ENCODE results near the gene NBL1. TPM values are rescaled to one million over a fixed set of nuclear protein-coding genes. Genes with fewer than 3 reads are reported as not detected.
A peak's percentile ranks its signal among the peaks of the same experiment; 100 is the strongest.

Gene NBL1
- total and polyA plus RNA-seq, 2 experiments from 2014 or later = 6.1 to 10.6 TPM

DNA sequence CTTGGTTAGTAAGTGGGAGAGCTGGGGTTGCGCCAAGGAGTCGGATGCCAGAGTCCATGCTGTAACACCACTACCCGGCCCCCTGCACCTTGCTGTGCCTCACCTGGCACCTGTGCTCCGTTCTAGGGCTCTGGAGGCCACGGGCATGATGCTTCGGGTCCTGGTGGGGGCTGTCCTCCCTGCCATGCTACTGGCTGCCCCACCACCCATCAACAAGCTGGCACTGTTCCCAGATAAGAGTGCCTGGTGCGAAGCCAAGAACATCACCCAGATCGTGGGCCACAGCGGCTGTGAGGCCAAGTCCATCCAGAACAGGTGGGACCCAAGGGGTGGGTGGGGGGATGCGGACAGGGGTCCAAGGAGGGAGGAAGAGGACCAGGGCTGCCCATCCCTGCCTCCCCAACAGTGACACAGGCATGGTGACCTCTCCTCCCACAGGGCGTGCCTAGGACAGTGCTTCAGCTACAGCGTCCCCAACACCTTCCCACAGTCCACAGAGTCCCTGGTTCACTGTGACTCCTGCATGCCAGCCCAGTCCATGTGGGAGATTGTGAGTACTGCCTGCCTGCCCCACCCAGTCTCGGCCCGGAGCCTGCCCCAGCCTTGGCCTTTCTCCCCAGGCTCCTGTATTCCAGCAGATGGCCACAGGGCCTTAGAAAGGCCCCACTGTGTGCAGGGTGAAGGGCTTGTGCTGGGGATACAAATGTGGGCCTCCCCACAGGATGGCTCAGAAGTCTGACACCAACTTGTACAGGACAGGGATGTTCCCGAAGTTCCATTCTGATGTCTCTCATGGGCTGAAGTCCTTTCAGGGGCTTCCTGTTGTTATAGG lies 11.0 kb downstream of the NBL1 start:
- H3K9me2 ChIP-seq (ENCODE audit: insufficient read depth) = no peaks in the 10 kb centered on the region
- no peaks in the 10 kb centered on the region for H3K27me3 ChIP-seq (ENCODE audit: insufficient read depth)
- H3F3A ChIP-seq (replicated peaks; ENCODE audit: low read depth) = peaks cover 12% of the 10 kb centered on the region
- no peaks in the 10 kb centered on the region; the same call in 2 of the 3 replicates for H3K36me3 Mint-ChIP-seq (ENCODE audit: low read depth)
- no peak overlapping the region for H2AFZ ChIP-seq
- H3K4me1 ChIP-seq (ENCODE audit: insufficient read depth) = 0 out of 2 replicates have a peak, but pooled peaks cover 6% of the 10 kb centered on the region
- H3K36me3 ChIP-seq (ENCODE audit: insufficient read depth) = no peaks in the 10 kb centered on the region
- peak overlapping the region; percentile 95; the same call in 1 of the 2 replicates for H3K27ac ChIP-seq (ENCODE audit: low read depth)
- H3K27me3 Mint-ChIP-seq (ENCODE audit: insufficient read depth, low read depth, poor library complexity) = peaks cover 16% of the 10 kb centered on the region
- H3K27ac Mint-ChIP-seq = no peak overlapping the region
- no peaks in the 10 kb centered on the region for H3K79me2 ChIP-seq (replicated peaks; ENCODE audit: insufficient read depth)
- TF ChIP-seq REST (IDR thresholded peaks at IDR 0.05; ENCODE audit: unreplicated experiment) (no peak), CREB1 (CRISPR knock-in tag; IDR thresholded peaks at IDR 0.05; ENCODE audit: low read depth) (no peak), ZNF114 (CRISPR knock-in tag; IDR thresholded peaks at IDR 0.05) (no peak), CTCF (conservative IDR thresholded peaks at IDR 0.05; ENCODE audit: low read depth in 2 of 2) (no peak), POLR2AphosphoS5 (IDR thresholded peaks at IDR 0.05; ENCODE audit: low read depth) (no peak), STAT1 (IDR thresholded peaks at IDR 0.05; ENCODE audit: unreplicated experiment) (no peak), ZNF331 (CRISPR knock-in tag; IDR thresholded peaks at IDR 0.05; ENCODE audit: low read depth) (no peak), NANOG (IDR thresholded peaks at IDR 0.05; ENCODE audit: borderline replicate concordance) (no peak)
- TF ChIP-seq, protein P1, sequence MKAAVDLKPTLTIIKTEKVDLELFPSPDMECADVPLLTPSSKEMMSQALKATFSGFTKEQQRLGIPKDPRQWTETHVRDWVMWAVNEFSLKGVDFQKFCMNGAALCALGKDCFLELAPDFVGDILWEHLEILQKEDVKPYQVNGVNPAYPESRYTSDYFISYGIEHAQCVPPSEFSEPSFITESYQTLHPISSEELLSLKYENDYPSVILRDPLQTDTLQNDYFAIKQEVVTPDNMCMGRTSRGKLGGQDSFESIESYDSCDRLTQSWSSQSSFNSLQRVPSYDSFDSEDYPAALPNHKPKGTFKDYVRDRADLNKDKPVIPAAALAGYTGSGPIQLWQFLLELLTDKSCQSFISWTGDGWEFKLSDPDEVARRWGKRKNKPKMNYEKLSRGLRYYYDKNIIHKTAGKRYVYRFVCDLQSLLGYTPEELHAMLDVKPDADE (IDR thresholded peaks at IDR 0.05) = no peak
- TF ChIP-seq, protein P2, sequence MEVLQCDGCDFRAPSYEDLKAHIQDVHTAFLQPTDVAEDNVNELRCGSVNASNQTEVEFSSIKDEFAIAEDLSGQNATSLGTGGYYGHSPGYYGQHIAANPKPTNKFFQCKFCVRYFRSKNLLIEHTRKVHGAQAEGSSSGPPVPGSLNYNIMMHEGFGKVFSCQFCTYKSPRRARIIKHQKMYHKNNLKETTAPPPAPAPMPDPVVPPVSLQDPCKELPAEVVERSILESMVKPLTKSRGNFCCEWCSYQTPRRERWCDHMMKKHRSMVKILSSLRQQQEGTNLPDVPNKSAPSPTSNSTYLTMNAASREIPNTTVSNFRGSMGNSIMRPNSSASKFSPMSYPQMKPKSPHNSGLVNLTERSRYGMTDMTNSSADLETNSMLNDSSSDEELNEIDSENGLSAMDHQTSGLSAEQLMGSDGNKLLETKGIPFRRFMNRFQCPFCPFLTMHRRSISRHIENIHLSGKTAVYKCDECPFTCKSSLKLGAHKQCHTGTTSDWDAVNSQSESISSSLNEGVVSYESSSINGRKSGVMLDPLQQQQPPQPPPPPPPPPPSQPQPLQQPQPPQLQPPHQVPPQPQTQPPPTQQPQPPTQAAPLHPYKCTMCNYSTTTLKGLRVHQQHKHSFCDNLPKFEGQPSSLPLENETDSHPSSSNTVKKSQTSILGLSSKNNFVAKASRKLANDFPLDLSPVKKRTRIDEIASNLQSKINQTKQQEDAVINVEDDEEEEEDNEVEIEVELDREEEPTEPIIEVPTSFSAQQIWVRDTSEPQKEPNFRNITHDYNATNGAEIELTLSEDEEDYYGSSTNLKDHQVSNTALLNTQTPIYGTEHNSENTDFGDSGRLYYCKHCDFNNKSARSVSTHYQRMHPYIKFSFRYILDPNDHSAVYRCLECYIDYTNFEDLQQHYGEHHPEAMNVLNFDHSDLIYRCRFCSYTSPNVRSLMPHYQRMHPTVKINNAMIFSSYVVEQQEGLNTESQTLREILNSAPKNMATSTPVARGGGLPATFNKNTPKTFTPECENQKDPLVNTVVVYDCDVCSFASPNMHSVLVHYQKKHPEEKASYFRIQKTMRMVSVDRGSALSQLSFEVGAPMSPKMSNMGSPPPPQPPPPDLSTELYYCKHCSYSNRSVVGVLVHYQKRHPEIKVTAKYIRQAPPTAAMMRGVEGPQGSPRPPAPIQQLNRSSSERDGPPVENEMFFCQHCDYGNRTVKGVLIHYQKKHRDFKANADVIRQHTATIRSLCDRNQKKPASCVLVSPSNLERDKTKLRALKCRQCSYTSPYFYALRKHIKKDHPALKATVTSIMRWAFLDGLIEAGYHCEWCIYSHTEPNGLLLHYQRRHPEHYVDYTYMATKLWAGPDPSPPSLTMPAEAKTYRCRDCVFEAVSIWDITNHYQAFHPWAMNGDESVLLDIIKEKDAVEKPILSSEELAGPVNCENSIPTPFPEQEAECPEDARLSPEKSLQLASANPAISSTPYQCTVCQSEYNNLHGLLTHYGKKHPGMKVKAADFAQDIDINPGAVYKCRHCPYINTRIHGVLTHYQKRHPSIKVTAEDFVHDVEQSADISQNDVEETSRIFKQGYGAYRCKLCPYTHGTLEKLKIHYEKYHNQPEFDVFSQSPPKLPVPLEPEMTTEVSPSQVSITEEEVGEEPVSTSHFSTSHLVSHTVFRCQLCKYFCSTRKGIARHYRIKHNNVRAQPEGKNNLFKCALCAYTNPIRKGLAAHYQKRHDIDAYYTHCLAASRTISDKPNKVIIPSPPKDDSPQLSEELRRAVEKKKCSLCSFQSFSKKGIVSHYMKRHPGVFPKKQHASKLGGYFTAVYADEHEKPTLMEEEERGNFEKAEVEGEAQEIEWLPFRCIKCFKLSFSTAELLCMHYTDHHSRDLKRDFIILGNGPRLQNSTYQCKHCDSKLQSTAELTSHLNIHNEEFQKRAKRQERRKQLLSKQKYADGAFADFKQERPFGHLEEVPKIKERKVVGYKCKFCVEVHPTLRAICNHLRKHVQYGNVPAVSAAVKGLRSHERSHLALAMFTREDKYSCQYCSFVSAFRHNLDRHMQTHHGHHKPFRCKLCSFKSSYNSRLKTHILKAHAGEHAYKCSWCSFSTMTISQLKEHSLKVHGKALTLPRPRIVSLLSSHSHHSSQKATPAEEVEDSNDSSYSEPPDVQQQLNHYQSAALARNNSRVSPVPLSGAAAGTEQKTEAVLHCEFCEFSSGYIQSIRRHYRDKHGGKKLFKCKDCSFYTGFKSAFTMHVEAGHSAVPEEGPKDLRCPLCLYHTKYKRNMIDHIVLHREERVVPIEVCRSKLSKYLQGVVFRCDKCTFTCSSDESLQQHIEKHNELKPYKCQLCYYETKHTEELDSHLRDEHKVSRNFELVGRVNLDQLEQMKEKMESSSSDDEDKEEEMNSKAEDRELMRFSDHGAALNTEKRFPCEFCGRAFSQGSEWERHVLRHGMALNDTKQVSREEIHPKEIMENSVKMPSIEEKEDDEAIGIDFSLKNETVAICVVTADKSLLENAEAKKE (CRISPR knock-in tag; IDR thresholded peaks at IDR 0.05) = no peak
- no peaks in the 10 kb centered on the region; the same call in 2 of the 3 replicates for H3K9me3 Mint-ChIP-seq
- DNase-seq (ENCODE audit: low spot score) (no peak), ATAC-seq (no peak)
- peaks cover 28% of the 10 kb centered on the region for H3K4me1 Mint-ChIP-seq
- H3K4me2 ChIP-seq = no peak overlapping the region
- H3K4me3 ChIP-seq = no peak overlapping the region
- no peaks in the 10 kb centered on the region for H4K20me1 ChIP-seq (replicated peaks; ENCODE audit: insufficient read depth)
- H3K4me3 Mint-ChIP-seq = no peak overlapping the region; the same call in 2 of the 3 replicates

Data from GM23338 (cell line).